AG10803 (cell line): ENCODE measurements around the gene PDCD7.

ENCODE experiments used
- DNase-seq: peaks from one replicate; pipeline ENCODE4 v3.0.0; 2010; ENCODE audit warnings: low read depth
- H3K4me3 ChIP-seq: 2 replicates; pipeline ENCODE4 v1.5.1; 2011; ENCODE audit warnings: mild to moderate bottlenecking, low read length, control low read depth
- TF ChIP-seq, protein P1 (sequence below): conservative IDR thresholded peaks from 2 replicates; pipeline ENCODE4 v1.5.1; 2011; ENCODE audit warnings: mild to moderate bottlenecking, low read length, control low read depth, inconsistent platforms

Gene PDCD7

DNA sequence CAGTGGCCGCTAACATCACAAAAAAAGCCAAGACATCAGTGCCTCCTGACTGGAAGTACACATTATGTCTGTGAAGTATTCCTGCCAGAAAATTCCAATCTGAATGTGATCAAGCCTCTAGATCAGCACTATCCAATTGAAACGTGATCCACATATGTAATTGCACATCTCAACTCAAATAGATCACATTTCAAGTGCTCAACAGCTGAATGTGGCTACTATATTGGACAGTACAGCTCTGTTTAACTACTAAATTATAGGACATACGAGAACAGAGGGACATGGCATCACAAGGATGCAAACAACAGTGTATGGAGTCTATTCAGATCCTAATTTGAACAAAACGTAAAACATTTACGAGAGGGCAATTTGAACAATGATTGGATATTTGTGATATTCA, 18.1 kb downstream of the PDCD7 start:
- TF ChIP-seq, protein P1, sequence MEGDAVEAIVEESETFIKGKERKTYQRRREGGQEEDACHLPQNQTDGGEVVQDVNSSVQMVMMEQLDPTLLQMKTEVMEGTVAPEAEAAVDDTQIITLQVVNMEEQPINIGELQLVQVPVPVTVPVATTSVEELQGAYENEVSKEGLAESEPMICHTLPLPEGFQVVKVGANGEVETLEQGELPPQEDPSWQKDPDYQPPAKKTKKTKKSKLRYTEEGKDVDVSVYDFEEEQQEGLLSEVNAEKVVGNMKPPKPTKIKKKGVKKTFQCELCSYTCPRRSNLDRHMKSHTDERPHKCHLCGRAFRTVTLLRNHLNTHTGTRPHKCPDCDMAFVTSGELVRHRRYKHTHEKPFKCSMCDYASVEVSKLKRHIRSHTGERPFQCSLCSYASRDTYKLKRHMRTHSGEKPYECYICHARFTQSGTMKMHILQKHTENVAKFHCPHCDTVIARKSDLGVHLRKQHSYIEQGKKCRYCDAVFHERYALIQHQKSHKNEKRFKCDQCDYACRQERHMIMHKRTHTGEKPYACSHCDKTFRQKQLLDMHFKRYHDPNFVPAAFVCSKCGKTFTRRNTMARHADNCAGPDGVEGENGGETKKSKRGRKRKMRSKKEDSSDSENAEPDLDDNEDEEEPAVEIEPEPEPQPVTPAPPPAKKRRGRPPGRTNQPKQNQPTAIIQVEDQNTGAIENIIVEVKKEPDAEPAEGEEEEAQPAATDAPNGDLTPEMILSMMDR, result no peak
- no peak overlapping the region for H3K4me3 ChIP-seq
- DNase-seq, result no peak

GRCh38 chr15:65115086-65115485, 18.5 kb downstream of the PDCD7 start, which contains the start of gene UBAP1L:
Gene UBAP1L, minus strand, starts transcription at chr15:65115200. Its CDS starts 8,985 bp downstream, at chr15:65106215.
- no peak within 1 kb of the TSS for H3K4me3 ChIP-seq
- no peak for DNase-seq
- TF ChIP-seq, protein P1, result no peak

- TF ChIP-seq, protein P1, result no peak
Measured at GRCh38 chr15:65110676-65111292, 22.8 kb downstream of the PDCD7 start.

GRCh38 chr15:65106011-65106590, 27.5 kb downstream of the PDCD7 start:
- H3K4me3 ChIP-seq, result no peak overlapping the region
- DNase-seq, result no peak
- TF ChIP-seq, protein P1, result no peak

More at GRCh38 chr15:65110676-65111292, 22.8 kb downstream of the PDCD7 start:
- H3K4me3 ChIP-seq, result no peak overlapping the region
- DNase-seq, result no peak

GRCh38 chr15:65105038-65105437, 28.6 kb downstream of the PDCD7 start:
- no peak overlapping the region for H3K4me3 ChIP-seq
- TF ChIP-seq, protein P1, result no peak
- no peak for DNase-seq

- H3K4me3 ChIP-seq, result no peak overlapping the region
- no peak for DNase-seq
- TF ChIP-seq, protein P1, result no peak
Measured at GRCh38 chr15:65102912-65103311, 30.7 kb downstream of the PDCD7 start.
